ENCODE results near the gene PTMS. TPM values are rescaled to one million over a fixed set of nuclear protein-coding genes. Genes with fewer than 3 reads are reported as not detected.
A peak's percentile ranks its signal among the peaks of the same experiment; 100 is the strongest.
"Not testable (repeated sequence)": the region's sequence is repeated elsewhere in the genome, so short reads cannot be mapped to it uniquely, and the experiment has no call there.

PTMS gene, protein sequence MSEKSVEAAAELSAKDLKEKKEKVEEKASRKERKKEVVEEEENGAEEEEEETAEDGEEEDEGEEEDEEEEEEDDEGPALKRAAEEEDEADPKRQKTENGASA
- 65.5 and 130 TPM in 2 replicates for total RNA-seq

DNA sequence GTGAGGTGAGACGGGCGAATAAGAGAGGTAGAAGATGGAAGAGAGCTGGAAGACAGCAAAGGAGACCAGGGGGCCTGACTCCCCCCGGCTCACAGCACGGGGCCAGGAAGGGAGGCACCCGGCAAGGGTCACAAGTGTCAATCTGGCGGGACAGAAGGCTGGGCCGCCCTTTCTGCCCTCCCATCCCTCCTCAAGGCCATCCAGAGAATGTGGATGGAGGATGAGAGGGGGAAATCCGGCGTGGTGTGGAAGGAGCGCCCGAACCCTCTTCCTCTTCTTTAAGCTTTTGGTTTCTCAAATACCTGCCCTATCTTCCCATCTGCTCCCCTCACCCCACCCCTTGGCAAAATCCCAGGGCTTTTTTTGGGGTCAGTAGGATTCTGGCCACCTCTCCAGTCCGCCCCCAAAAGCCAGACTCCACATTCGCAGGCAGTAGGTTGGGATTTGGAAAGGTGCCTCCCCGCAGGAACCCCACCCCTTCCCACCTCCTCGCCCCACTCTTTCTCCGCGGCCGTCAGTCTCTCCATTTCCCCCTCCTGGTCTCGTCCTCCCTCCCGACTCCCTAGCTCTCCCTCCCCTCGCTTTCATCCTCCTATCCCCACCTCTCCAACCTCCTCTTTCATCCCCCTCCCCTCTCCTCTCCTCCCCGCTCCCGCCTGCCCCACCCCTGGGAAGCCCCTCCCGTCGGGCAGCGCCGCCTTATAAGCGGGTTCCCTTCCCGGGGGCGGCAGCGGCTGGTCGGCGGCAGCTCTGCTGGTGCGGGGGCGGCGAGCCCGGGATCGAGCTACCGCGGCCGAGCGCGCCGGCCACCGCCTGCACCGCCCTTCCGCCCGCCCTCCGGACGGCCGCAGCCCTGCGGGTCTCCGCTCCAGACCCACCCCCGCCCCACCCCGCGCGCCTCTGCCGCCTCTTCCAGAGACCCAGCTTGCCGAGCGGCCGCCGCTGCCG is at the start of gene PTMS:
Gene PTMS, plus strand, starts transcription at position 730 of the 948 bp plus-strand sequence. CDS start 343 bp downstream, outside the sequence.
- DNase-seq = peak; percentile 79

DNA sequence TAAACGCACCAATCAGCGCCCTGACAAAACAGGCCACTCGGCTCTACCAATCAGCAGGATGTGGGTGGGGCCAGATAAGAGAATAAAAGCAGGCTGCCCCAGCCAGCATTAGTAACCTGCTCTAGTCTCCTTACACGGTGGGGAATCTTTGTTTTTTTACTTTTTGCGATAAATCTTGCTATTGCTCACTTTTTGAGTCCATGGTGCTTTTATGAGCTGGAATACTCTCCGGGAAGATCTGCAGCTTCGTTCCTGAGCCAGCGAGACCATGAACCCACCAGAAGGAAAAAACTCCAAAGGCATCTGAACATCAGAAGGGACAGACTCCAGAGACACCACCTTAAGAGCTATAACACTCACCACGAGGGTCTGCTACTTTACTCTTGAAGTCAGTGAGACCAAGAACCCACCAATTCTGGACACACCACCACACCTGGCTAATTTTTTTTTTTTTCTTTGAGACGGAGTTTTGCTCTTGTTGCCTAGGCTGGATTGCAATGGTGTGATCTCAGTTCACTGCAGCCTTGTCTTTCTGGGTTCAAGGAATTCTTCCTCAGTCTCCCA is 49.2 kb upstream of the PTMS start:
- DNase-seq = no peak

DNA sequence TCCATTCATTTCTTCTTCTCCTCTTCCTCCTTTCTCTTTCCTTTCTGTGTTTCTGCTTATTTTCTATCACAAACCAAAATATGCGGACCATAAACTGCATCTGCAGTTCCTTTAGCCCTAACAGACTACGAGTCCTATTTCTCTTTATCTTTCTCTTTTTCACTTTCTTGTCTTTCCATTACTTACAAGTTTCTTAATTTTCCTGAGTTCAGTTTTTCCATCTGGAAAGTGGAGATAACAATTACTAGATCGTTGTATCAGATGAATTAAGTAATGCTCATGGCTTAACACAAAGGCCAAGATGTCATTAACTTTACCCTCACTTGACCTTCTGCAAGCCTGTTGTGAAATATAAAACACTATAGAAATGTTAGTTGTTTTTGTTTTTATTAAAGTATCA is 43.3 kb upstream of the PTMS start:
- DNase-seq = no peak

DNA sequence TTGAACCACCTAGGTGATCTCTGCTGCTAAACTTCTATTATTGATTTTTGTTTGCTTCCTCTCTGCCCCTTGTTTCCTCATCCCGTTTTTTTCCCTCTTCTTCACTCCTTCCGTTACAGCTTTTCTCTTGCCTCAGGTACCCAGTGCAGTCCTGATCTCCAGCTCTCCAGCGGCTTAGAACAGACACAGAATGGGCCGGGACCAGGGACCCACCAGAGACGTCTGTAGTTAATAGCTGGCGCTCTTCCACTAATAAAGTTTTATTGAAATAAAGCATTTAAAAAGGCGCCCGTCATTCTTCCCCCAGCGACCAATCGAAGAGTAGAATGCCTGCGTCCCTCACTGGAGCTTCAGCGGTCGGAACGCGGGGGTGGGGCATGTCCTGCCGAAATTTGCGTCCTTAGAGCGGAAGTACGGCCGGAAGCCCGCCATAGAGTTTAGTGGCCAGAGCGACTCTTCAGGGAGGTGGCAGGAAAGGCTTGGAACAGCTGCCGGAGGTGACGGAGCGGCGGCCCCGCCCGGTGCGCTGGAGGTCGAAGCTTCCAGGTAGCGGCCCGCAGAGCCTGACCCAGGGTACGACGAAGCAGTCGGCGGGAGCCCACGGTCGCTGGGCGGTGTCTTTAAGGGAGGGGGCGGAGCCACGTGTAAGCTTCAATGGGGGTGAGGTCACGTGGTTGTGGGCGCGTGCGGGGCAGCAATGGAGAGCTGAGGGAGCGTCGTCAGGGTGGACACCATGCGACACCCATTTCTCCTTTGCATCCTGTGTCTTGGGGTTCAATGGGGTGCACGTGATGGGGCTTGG is 42.4 kb upstream of the PTMS start, which contains the start of gene COPS7A:
Gene COPS7A, plus strand, starts transcription at position 440 of the 802 bp plus-strand sequence. CDS start 611 bp downstream, outside the sequence.
- peak; percentile 99 for DNase-seq

DNA sequence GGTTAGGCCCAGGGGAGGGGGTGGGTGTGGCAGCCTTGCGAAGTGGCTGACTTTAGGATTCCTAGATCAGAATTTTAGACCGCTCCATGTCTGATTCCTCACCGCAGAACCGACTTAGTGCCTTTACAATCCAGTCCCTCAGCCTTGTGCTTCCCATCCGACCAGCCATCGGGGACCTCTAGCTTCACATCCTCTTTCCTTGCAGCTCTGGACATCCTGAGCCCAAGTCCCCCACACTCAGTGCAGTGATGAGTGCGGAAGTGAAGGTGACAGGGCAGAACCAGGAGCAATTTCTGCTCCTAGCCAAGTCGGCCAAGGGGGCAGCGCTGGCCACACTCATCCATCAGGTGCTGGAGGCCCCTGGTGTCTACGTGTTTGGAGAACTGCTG is 41.8 kb upstream of the PTMS start:
- DNase-seq = peak; percentile 43

DNA sequence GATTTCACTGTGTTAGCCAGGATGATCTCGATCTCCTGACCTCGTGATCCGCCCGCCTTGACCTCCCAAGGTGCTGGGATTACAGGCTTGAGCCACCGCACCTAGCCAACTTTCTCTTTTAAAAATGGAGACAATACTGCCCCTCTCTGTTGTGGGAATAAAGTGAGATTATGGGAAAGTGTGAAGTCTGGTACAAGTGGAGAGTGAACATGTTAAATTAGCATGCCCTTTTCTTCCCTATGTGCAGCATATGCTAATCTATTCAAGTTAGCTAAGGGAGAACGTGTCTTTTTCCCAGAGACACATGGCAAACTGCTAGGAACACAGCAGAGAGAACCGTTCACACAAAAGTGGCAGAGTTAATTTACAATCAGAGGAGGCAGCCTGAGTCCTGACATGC is 40.8 kb upstream of the PTMS start:
- DNase-seq = no peak

DNA sequence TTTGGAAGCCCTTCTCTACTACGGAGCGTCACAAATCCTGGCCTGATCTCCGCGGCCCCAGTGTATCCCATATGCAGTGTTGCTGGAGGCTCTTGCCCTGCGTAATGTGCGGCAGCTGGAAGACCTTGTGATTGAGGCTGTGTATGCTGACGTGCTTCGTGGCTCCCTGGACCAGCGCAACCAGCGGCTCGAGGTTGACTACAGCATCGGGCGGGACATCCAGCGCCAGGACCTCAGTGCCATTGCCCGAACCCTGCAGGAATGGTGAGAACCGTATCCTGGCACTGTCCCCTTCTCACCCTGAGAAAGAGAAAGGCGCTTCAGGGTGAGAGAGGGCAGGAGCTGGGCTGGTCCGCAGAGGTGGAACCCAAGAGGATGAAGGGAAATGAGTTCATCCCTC is 37.0 kb upstream of the PTMS start:
- no peak for DNase-seq

DNA sequence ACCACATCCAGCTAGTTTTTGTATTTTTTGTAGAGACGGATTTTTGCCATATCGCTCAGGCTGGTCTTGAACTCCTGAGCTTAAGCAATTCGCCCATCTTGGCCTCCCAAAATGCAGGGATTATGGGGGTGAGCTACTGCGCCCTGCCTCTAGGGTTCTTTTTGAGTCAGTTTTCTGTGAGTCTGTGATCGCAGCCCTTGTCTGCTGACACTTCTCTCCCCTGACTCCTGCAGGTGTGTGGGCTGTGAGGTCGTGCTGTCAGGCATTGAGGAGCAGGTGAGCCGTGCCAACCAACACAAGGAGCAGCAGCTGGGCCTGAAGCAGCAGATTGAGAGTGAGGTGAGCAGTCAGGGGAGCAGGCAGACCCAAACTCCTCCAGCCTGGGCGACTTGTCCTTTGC is 36.0 kb upstream of the PTMS start:
- no peak for DNase-seq

DNA sequence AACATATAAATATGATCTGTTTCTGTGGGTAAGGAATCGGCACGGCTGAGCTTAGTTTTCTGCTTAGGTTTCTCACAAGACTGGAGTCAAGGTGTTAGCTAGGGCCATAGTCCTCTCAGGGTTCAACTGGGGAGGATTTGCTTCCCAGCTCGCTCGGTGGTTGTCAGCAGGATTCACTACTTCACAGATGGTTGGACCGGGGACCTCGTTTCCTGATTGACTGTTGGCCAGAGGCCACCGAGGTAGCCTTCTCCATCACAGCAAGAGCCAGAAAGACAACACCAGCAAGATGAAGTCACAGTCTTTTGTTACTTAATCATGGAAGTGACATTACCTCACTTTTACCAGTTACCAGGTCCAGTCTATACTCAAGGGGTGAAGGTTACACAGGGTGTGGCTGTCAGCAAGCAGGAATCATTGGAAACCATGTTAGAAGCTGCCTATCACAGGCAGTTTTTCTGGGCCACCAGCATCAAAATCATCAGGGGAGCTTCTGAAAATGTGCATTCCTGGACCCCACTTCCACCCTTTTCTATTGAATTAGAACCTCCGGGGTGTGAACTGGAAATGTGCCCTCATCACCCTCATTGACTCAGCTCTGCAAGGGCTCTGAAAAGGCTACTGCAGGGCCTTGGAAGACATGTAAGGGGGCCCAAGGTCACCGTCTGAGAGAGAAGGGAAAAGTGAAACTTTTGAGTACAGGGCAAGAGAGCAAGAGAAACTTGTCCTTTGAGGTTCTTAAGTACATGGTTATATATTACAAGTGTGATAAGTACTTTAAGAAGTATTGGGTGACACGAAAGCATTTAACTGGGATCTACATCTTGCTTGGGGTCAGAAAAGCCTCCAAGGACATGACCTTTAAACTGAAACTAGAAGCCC is 31.4 kb upstream of the PTMS start:
- peak; percentile 42 for DNase-seq

DNA sequence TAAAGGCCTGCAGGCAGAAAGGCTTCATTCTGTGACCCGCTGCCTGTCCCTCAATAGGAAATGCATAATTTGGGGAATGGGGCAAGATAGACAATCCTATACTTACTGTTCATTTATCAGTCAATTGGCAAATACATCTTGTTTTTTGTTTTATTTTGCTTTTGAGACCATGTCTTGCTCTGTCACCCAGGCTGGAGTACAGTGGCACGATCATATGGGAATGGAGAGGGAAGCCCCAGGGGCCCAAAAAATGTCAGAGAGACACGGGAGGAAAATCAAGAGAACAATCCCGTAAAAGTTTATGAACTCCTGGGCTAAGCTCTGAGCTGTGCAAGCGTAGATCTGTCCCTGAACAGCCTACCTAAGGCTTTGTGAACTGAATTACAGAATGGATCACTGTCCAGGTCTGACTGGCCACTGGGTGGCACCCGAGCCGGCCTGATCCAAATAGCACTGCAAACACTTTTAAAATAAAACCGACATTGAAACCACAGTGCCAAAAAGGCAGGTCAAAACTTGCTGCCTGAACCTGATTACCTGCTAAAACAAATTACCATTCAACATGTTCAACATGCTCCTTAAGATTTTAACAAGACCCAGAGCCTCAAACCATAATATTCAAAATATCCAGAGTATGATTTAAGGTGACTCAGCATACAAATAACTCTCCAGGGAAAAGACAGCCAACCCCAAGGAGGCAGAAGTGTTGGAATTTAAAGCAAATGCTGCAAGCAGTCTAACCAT is 30.5 kb upstream of the PTMS start:
- peak; percentile 75 for DNase-seq

DNA sequence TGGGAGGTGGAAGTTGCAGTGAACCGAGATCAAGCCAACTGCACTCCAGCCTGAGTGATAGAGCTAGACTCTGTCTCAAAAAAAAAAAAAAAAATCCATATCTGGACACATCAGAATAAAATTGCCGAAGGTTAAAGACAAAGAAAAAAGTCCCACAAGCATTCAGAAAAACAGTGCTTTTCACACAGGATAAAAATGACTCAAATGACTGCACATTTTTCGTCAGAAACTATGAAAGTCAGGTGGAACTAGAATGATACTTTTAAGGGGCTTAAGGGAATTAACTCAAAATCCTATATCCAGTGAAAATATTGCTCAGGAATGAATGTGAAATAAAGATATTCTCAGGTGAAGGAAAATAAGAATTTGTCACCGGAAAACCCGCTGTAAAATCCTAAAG is 29.4 kb upstream of the PTMS start:
- DNase-seq = no peak

DNA sequence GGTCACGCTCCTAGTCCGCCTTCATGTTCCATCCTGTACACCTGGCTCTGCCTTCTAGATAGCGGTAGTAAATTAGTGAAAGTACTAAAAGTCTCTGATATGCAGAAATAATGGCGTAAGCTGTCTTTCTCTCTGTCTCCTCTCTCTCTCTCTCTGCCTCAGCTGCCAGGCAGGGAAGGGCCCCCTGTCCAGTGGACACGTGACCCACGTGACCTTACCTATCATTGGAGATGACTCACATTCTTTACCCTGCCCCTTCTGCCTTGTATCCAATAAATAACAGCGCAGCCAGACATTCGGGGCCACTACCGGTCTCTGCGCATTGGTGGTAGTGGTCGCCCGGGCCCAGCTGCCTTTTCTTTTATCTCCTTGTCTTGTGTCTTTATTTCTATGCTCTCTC is 24.1 kb upstream of the PTMS start:
- DNase-seq = not testable (repeated sequence)

DNA sequence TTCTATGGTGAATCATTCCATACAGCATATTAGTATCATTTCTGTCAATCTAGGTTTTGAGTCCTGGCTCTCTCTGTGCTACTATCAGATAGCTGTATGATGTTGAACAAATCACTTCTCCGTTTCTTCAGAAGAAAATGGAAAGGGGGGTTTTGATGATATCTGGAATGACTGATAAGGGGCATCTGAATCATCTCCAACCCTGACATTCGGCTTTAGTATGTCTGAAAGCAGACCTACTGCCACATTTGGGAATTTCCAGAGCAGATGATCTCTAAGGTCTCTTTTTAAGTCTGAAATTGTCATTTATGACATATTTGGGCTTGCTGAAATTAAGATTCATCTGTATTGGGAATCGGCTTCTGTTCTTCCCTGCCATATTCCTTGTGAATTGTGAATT is 23.3 kb upstream of the PTMS start:
- DNase-seq = no peak

DNA sequence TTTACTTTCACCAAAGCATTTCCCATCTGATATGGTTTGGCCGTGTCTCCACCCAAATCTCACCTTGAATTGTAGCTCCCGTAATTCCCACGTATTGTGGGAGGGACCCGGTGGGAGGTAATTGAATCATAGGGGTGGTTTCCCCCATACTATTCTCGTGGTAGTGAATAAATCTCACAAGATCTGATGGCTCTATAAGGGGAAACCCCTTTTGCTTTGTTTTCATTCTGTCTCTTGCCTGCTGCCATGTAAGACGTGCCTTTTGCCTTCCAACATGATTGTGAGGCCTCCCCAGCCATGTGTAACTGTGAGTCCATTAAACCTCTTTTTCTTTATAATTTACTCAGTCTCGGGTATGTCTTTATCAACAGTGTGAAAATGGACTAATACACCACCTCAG is 22.9 kb upstream of the PTMS start:
- DNase-seq = not testable (repeated sequence)

DNA sequence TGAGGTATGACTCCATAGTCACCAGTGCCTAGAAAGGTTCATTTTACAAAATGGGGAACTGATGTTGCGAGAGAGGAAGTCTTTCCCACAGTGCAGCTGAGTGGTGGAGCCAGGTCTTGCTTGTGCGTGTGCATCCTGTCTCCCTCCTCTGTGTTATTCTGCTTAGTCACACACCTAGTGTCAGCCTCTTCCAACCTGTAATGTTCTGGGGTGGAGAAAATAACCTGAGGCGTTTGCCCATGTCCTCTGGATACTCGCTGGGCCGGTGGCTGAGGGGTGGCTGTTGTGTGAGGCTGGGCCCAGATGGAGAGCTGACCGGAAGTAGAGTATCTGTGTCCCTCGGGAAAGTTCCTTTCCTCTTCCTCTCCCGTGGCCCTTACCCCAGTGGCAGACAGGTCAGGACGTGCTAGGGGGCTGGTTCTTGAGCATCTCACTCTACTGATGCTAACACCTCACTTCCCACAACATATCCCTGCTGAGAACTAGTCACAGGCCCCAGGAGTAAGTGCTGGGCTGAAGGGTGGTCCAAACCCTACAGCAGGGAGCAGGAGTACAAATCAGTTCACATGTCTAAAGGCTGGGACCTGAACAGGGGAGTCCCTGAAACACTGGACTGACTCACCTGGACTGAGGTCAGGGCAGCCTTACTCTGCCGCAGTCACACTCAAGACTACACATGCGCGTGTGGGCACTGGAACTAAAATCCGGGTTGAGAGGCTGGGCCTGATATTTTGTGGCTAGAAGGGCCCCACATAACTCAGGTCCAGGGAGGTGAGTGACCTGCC is 20.2 kb upstream of the PTMS start:
- DNase-seq = peak; percentile 29

DNA sequence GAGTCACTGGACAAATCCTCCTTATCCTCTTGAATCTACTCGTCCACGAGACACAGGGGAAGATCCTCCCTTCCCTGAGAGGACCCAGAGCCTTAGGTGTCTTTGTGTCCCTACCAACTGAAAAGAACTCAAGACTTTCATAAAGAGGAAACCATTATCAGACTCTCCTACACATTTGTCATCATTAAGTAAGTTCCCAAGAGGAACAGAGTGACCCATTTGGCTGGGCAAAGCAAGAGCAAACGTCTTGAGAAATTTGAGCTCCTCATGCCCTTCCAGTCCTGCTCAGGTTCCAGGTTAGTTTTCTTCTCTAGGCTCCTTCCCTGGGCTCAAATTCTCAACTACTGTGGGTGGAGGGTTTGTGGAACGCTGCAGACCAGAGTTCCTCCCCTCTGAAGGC is 18.9 kb upstream of the PTMS start:
- no peak for DNase-seq

DNA sequence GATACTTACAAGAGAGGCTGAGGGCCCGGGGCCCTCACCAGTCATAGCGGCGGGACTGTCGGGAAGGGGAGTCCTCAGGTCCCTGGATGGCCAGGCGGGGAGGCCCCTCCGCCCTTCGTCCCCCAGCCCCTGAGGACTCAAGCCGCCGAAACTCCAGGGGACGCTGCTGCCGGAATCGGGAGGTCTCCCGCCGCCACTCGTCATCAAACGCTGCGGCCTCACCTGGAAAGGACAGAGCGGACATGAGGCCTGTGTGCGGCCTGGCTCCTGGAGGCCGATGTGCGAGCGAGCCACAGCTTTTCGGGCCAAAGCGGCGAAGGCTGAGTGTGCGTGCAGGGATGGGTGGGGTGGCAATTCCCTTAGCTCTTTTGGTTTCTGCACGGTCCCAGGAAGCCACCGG is 17.4 kb upstream of the PTMS start:
- no peak for DNase-seq

DNA sequence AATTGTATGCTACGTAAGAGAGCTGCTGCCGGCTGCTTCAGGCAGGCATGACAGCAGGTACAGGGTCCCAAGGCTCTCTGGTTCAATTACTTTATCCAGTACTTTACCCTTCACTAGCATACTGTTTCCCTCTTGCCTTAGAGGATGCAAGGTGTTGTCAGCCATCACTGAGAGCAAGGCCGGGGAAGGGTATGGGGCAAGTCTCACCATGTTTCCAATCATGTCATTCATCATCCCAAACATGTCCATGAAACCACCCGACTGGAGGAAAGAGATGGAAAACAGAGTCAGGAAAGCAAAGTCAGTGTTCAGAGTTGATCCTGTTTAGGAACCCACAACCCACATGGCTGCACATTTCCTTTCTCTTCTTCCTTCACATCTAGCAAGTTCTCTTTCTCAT is 15.7 kb upstream of the PTMS start:
- no peak for DNase-seq

DNA sequence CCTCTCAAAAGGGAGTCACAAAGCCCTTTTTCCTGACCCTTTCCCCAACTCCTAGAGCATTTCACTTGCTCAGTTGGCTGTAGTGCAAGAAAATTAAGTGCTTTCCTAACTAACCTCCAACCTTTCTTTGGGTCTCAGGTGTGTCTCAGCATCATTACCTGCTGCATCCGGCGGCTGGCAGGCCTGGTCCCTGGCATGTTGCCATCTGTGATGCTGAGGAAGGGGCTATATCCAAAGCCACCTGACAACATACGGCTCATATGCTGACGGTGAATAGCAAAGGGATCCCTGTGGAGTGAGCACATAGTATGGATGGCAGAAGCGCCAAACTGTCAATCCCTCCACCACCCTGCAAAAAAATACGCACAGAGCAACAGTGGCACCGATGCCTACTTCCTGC is 14.4 kb upstream of the PTMS start:
- DNase-seq = no peak

DNA sequence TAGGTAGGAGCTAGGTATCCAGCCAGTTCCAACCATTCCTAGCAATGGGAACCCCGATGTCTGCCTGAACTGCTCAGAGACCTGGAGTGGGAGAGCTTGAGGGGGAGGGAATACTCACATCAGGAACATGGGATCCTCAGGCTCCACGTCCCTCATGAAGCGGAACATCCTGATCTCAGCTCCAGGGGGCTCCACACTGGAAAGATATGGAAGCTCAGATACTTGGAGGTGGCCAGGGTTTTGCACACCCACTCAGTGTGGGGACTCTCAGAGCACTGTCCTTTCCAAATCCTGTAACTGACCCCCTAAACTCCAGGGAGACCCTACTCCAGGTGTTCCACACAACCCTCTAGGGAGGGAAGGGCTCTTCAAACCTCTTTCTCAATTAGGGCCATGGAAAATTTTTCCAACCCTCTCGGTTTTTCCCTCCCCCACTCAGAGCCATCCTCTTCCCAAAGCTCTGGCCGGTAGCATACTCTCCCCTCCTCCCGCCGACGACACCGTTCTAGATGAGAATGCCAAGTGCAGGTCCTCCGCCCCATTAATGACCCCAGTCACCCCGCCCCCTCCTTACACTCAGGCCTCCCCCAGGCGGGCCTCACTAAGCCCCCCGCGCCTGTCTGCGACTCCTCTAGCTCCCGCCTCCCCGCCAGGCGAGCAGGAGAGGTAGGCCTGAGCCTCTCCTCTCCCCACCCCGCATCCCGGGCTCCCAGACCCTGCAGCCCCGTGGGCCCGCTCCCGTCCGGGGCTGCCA is 13.8 kb upstream of the PTMS start:
- DNase-seq = peak; percentile 76
